HCT116 (cell line): ENCODE measurements around the gene MRPL42.

Source experiments
- CBX3 ChIP-seq: IDR thresholded peaks from 2 replicates; pipeline ENCODE4 v1.6.1; 2012; ENCODE audit warnings: low read depth
- CEBPB ChIP-seq: IDR thresholded peaks from 2 replicates; pipeline ENCODE4 v1.6.1; 2012; ENCODE audit warnings: low read depth
- ELF1 ChIP-seq: IDR thresholded peaks from 2 replicates; pipeline ENCODE4 v1.6.1; 2012; ENCODE audit warnings: low read depth, borderline replicate concordance
- EZH2 ChIP-seq: fragments of 200-600 bp; sonication (generic); IDR thresholded peaks from 2 replicates; pipeline ENCODE4 v1.6.1; 2017; ENCODE audit warnings: antibody characterized with exemption, mixed run types
- EZH2phosphoT487 ChIP-seq: fragments of 200-600 bp; IDR thresholded peaks from 2 replicates; pipeline ENCODE4 v1.6.1; 2018; ENCODE audit warnings: antibody characterized with exemption, borderline replicate concordance
- POLR2A ChIP-seq: IDR thresholded peaks from 2 replicates; pipeline ENCODE4 v1.7.0; 2011; ENCODE audit warnings: borderline replicate concordance; ENCODE audit not compliant: insufficient read depth, insufficient read length; ENCODE audit errors: extremely low read depth
- POLR2AphosphoS5 ChIP-seq: IDR thresholded peaks from 2 replicates; pipeline ENCODE4 v1.6.1; 2011; ENCODE audit warnings: mild to moderate bottlenecking, low read depth, low read length, moderate library complexity
- SIN3A ChIP-seq: IDR thresholded peaks from 2 replicates; pipeline ENCODE4 v1.6.1; 2012; ENCODE audit warnings: low read depth
- TCF7L2 ChIP-seq: IDR thresholded peaks from 2 replicates; pipeline ENCODE4 v1.7.0; 2011; ENCODE audit warnings: borderline replicate concordance, inconsistent platforms; ENCODE audit not compliant: insufficient read depth, insufficient read length; ENCODE audit errors: extremely low read depth
- ZNF274 ChIP-seq: fragments of 200-500 bp; sonication (Bioruptor generic); IDR thresholded peaks from 2 replicates; pipeline ENCODE4 v1.6.1; 2014; ENCODE audit warnings: mild to moderate bottlenecking, low read depth, low read length, inconsistent platforms
- TF ChIP-seq, protein P1 (sequence below), 3 experiments: fragments of 200-600 bp in 1 of 3; sonication (generic) in 1 of 3; IDR thresholded peaks in 2 of 3; conservative IDR thresholded peaks in 1 of 3; 2 replicates each; pipeline ENCODE4 v1.5.1; 2012 to 2017; ENCODE audit warnings: low read depth in 2 of 3, low read length in 2 of 3, antibody characterized with exemption in 1 of 3, borderline replicate concordance in 1 of 3, control low read depth in 1 of 3, mild to moderate bottlenecking in 1 of 3, mixed read lengths in 1 of 3, mixed run types in 1 of 3, moderate library complexity in 1 of 3; ENCODE audit not compliant: insufficient read depth in 1 of 3
- TF ChIP-seq, protein P2 (sequence below): IDR thresholded peaks from 2 replicates; pipeline ENCODE4 v1.6.1; 2011; ENCODE audit warnings: mild to moderate bottlenecking, low read length, moderate library complexity; ENCODE audit not compliant: insufficient replicate concordance; ENCODE audit errors: extremely low read depth

DNA sequence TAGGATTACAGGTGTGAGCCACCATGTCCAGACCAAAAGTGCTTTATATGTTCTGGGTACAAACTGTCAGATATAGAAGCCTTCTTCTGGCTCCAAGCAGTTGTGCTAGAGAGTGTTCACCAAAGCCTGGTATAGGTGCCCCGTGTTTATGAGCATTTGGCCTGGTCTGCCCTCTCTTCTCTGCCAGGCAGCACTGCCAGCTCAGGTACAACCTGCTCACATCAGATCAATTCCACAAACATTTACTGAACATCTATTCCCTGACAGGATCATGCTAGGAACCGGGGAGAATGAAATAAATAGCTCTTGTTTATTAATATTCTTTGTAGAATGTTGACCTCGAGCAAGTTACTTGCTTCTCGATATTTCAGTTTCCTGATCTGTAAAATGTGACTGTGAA, 85.1 kb downstream of the MRPL42 start:
- TF ChIP-seq POLR2A (no peak), TCF7L2 (no peak), CBX3 (no peak), EZH2phosphoT487 (no peak), POLR2AphosphoS5 (no peak), ZNF274 (no peak), CEBPB (no peak), ELF1 (no peak), SIN3A (no peak), EZH2 (no peak)
- TF ChIP-seq, protein P1, sequence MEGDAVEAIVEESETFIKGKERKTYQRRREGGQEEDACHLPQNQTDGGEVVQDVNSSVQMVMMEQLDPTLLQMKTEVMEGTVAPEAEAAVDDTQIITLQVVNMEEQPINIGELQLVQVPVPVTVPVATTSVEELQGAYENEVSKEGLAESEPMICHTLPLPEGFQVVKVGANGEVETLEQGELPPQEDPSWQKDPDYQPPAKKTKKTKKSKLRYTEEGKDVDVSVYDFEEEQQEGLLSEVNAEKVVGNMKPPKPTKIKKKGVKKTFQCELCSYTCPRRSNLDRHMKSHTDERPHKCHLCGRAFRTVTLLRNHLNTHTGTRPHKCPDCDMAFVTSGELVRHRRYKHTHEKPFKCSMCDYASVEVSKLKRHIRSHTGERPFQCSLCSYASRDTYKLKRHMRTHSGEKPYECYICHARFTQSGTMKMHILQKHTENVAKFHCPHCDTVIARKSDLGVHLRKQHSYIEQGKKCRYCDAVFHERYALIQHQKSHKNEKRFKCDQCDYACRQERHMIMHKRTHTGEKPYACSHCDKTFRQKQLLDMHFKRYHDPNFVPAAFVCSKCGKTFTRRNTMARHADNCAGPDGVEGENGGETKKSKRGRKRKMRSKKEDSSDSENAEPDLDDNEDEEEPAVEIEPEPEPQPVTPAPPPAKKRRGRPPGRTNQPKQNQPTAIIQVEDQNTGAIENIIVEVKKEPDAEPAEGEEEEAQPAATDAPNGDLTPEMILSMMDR (IDR thresholded peaks at IDR 0.05 in 2 of 3, conservative IDR thresholded peaks at IDR 0.05 in 1 of 3; ENCODE audit: borderline replicate concordance in 1 of 3, insufficient read depth in 1 of 3, low read depth in 2 of 3, low read length in 2 of 3), result no peak
- TF ChIP-seq, protein P2, sequence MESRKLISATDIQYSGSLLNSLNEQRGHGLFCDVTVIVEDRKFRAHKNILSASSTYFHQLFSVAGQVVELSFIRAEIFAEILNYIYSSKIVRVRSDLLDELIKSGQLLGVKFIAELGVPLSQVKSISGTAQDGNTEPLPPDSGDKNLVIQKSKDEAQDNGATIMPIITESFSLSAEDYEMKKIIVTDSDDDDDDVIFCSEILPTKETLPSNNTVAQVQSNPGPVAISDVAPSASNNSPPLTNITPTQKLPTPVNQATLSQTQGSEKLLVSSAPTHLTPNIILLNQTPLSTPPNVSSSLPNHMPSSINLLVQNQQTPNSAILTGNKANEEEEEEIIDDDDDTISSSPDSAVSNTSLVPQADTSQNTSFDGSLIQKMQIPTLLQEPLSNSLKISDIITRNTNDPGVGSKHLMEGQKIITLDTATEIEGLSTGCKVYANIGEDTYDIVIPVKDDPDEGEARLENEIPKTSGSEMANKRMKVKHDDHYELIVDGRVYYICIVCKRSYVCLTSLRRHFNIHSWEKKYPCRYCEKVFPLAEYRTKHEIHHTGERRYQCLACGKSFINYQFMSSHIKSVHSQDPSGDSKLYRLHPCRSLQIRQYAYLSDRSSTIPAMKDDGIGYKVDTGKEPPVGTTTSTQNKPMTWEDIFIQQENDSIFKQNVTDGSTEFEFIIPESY, result no peak
